DND-41 (cell line): ENCODE data around the gene IFIT1B.

Experiments
- ATAC-seq: fragments of 200-7000 bp; cut with Tn5 transposase; 3 replicates; pipeline ENCODE4 v1.9.1; 2021; ENCODE audit warnings: low read depth; ENCODE audit not compliant: insufficient read depth
- DNase-seq: peaks from one replicate; pipeline ENCODE4 v3.0.0-alpha.2; 2020
- H2AFZ ChIP-seq: 2 replicates; pipeline ENCODE4 v1.6.0; 2012; ENCODE audit warnings: low read depth, low read length
- H3K27ac ChIP-seq: 2 replicates; pipeline ENCODE4 v1.5.1; 2012; ENCODE audit warnings: low read length, inconsistent platforms
- H3K27me3 ChIP-seq: fragments of 200-600 bp; sonication (generic); 2 replicates; pipeline ENCODE4 v1.6.0; 2012; ENCODE audit warnings: low read length, mild to moderate bottlenecking, inconsistent platforms; ENCODE audit not compliant: insufficient read depth, poor library complexity
- H3K36me3 ChIP-seq: 2 replicates; pipeline ENCODE4 v1.5.1; 2012; ENCODE audit warnings: low read length, inconsistent platforms; ENCODE audit not compliant: insufficient read depth
- H3K4me1 ChIP-seq: 2 replicates; pipeline ENCODE4 v1.5.1; 2012; ENCODE audit warnings: mild to moderate bottlenecking, low read length; ENCODE audit not compliant: insufficient read depth
- H3K4me2 ChIP-seq: 2 replicates; pipeline ENCODE4 v1.6.0; 2012; ENCODE audit warnings: mild to moderate bottlenecking, moderate library complexity, low read length, inconsistent platforms; ENCODE audit not compliant: insufficient read depth
- H3K4me3 ChIP-seq, 2 experiments: fragments of 200-600 bp in 1 of 2; shearing (Covaris generic) in 1 of 2; 2 replicates each; pipeline ENCODE4 v1.5.1; 2012 to 2016; ENCODE audit warnings: inconsistent platforms in 2 of 2, low read length in 2 of 2, mild to moderate bottlenecking in 2 of 2, low read depth in 1 of 2, moderate library complexity in 1 of 2
- H3K79me2 ChIP-seq: 2 replicates; pipeline ENCODE4 v1.6.0; 2012; ENCODE audit warnings: low read length, inconsistent platforms; ENCODE audit not compliant: insufficient read depth
- H3K9ac ChIP-seq: 2 replicates; pipeline ENCODE4 v1.6.0; 2012; ENCODE audit warnings: low read depth, mild to moderate bottlenecking, inconsistent platforms, low read length, moderate library complexity
- H3K9me3 ChIP-seq: 2 replicates; pipeline ENCODE4 v1.5.1; 2012; ENCODE audit warnings: low read length, moderate library complexity, mild to moderate bottlenecking, inconsistent platforms; ENCODE audit not compliant: insufficient read depth, severe bottlenecking
- H4K20me1 ChIP-seq: 2 replicates; pipeline ENCODE4 v1.6.0; 2012; ENCODE audit warnings: low read length; ENCODE audit not compliant: insufficient read depth
- CTCF ChIP-seq: IDR thresholded peaks from 2 replicates; pipeline ENCODE4 v1.5.1; 2012; ENCODE audit warnings: borderline replicate concordance, low read length, moderate library complexity, mild to moderate bottlenecking; ENCODE audit not compliant: poor library complexity, severe bottlenecking; ENCODE audit errors: extremely low read depth
- EZH2 ChIP-seq: IDR thresholded peaks from 3 replicates; pipeline ENCODE4 v1.6.1; 2012; ENCODE audit warnings: borderline replicate concordance, low read depth, mild to moderate bottlenecking, moderate library complexity, low read length, inconsistent platforms; ENCODE audit not compliant: severe bottlenecking

IFIT1B gene

GRCh38 chr10:89427629-89428028 lies 49.8 kb downstream of the IFIT1B start:
- H3K4me2 ChIP-seq, result no peak overlapping the region
- no peak overlapping the region for H3K9ac ChIP-seq
- no peaks in the 10 kb centered on the region for H3K36me3 ChIP-seq

GRCh38 chr10:89428877-89429276 lies 51.0 kb downstream of the IFIT1B start:
- no peaks in the 10 kb centered on the region for H3K79me2 ChIP-seq
- DNase-seq, result no peak
- H3K27me3 ChIP-seq, result peaks cover 14% of the 10 kb centered on the region
- H3K36me3 ChIP-seq, result no peaks in the 10 kb centered on the region
- ATAC-seq, result no peak
- H3K4me3 ChIP-seq, result no peak overlapping the region
- TF ChIP-seq EZH2 (no peak), CTCF (no peak)
- no peak overlapping the region for H3K9ac ChIP-seq
- H3K27ac ChIP-seq, result no peak overlapping the region
- H3K4me1 ChIP-seq, result no peaks in the 10 kb centered on the region
- H3K9me3 ChIP-seq, result no peaks in the 10 kb centered on the region
- H4K20me1 ChIP-seq, result no peaks in the 10 kb centered on the region
- no peak overlapping the region for H2AFZ ChIP-seq
- H3K4me2 ChIP-seq, result no peak overlapping the region

More at GRCh38 chr10:89427629-89428028, 49.8 kb downstream of the IFIT1B start:
- no peaks in the 10 kb centered on the region for H3K9me3 ChIP-seq
- H2AFZ ChIP-seq, result no peak overlapping the region
- no peaks in the 10 kb centered on the region for H3K4me1 ChIP-seq
- H4K20me1 ChIP-seq, result no peaks in the 10 kb centered on the region
- peaks cover 5% of the 10 kb centered on the region for H3K27me3 ChIP-seq
- no peak overlapping the region for H3K27ac ChIP-seq
- TF ChIP-seq EZH2 (no peak), CTCF (no peak)
- no peak overlapping the region for H3K4me3 ChIP-seq
- no peaks in the 10 kb centered on the region for H3K79me2 ChIP-seq
- DNase-seq (no peak), ATAC-seq (no peak)

- Histone ChIP-seq H4K20me1 (no peaks in the 10 kb centered on the region), H3K4me3 (no peak overlapping the region), H3K4me1 (no peaks in the 10 kb centered on the region), H3K27ac (no peak overlapping the region), H3K79me2 (no peaks in the 10 kb centered on the region), H3K9me3 (no peaks in the 10 kb centered on the region), H3K4me2 (no peak overlapping the region), H2AFZ (no peak overlapping the region), H3K27me3 (peaks cover 32% of the 10 kb centered on the region), H3K9ac (no peak overlapping the region), H3K36me3 (no peaks in the 10 kb centered on the region)
- ATAC-seq (no peak), DNase-seq (no peak)
- TF ChIP-seq EZH2, result no peak
- TF ChIP-seq CTCF, result no peak
Observed at GRCh38 chr10:89431977-89432376, 54.1 kb downstream of the IFIT1B start.
